Activated T-cell treated with anti-CD3 and anti-CD28 coated beads, Interleukin-2, amount 50 U/mL, for 48 hours (primary cell): ENCODE measurements around the gene RPS6KA2.
A peak's percentile ranks its signal among the peaks of the same experiment; 100 is the strongest.
"Not testable (repeated sequence)": the region's sequence is repeated elsewhere in the genome, so short reads cannot be mapped to it uniquely, and the experiment has no call there.

Experiments
- DNase-seq, 2 experiments: peaks; one replicate each; pipeline ENCODE4 v3.0.0-alpha.2; 2020

Gene RPS6KA2

DNA sequence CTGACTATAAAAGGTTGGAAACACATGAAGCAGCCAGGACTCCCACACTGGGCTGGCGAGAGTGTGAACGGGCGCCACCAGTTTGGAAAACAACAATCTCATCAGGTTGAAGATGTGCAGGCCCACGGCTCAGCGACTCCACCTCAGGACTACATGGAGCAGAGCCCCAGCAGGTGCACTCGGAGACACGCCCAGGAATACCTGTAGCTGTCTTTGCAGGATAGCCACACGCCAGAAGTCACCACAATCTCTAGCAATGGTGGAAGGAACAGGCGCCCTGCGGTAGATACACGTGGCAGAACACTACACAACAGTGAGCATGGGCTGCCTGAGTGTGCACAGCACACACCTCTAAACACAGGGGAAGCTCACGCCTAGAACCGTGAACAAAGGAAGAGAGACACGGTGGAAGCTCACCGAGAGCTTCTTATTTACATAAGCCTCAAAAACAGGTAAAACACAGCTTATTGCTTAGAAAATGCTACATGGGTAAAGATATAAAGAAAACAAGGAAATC, 28.7 kb upstream of the RPS6KA2 start:
- DNase-seq = no peak

DNA sequence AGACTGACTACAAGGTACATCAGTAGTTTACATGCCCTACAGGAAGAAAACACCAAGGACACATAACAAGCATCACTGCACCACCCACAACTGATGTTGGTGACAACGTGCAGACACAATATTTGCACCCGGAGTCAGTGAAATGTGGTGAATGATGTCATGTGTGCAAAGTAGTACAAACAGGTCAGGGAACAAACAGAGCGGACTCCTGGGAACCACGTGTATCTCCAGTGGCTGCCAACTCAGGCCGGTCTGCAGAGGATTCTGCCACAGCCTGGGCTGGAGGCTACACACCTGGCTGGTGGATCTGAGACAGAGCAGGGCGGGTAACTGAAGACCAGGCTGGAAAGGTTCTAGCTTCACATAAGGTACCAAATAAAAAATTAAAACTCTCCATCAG, 28.2 kb upstream of the RPS6KA2 start:
- DNase-seq = no peak

DNA sequence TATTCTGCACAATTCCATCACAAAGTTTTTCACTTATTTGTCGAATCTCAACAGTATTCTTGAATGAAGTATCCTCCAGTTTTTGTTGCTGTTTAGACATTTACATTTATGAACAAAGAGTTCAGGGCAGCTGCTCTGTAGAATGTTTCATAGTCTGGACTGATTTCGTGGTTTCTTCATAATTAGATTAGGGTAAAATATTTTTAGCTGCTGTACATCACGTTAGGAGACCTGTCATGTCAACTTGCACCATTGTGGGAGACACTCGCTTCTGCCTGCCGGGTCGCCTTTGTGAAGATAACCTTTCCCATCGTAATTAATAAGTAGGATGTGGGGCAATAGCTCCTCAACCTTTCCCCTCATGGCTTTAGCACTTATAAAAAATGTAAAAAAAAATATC, 27.5 kb upstream of the RPS6KA2 start:
- no peak for DNase-seq

DNA sequence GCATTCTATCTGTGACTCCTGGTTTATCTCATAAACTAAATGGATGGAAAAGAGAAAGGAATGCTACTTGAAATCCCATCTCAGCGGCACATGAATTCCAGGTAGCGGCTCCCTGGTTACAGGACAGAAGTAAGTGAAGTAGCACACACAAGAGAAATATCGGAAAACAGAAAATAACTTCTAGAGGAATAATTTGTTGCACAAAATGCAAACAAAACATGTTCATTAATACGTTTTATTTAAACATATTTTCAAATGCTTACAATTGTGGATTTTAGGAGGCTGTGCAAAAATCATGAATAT, 26.5 kb upstream of the RPS6KA2 start:
- no peak for DNase-seq

DNA sequence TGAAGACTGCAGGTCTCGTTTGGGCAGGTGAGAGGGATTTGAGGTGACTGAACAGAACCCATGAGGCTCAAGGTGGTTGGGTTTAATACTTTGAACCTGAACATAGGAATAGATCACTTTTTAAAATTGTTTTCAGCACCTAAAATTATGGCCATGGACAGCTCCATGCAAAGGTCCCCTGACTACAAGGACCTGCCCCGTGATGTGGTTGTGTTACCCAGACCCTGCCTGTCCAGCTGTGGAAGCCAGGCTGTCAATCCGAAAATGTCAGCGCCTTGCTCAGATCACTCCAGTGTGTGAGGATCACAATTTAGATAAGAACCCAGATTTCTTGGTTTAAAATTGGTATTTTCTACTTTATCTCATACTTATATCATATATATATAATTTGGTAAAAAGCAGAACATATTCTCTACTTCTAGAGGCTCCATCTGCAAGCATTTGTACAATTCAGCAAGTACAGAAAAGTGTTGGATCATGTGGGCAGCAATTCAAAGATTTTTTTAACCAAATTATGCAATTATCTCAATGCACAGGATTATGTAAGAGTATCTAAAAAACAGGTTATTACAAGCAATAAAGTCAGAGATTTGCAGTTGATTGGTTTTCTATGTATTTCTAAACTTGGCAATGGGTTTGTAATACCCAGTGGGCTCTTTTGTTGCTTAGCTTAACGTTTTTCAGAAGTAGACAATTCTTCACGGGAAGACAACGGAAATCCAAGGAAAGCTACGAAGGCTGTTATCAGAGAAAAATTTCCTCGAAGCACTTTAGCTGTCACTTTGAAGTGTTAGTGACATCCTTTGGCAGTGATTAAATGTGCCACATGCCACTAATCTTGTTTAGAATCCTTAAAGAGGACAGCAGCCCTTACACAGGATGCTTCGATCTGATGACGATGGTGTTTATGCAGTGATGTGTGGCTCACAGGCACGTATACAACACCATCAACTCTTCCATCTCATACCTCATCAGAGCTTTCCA, 24.1 kb upstream of the RPS6KA2 start:
- DNase-seq = no peak

DNA sequence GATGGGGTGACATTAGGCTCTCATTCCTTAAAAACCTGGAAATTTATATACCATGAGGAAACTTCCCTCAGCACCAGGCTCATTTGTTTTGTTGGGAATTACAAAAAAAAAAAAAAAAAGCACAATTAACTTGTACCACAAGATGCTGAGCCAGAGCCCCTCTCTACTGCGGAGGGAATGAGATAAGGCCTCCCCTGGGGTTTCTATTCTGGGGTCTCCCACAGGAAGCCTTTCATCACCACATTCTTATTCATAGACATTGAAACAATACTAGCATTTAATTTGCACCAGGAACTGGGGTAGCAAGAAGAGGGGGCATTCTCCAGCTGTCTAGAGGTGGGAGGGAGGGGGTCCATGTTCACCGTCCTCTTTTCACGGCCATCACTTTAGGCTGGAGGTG, 23.0 kb upstream of the RPS6KA2 start:
- no peak for DNase-seq

DNA sequence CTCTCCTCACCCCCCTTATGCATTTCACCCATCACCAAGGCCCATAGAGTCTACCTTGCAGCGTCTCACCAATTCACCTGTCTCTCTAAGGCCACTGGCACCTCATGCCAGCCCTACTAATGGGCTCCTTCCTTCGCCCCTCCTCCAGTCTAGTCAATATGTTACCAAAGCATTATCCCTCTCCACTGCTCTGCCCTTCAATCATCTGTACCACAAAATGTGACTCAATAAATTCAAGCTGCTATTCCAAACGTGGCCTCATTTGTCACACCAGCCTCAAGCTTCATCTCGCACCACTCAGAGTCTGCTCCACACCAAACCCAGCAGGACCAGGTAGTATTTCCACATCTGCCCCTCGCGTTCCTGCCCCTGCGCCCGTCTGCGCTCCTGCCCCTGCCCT, 21.8 kb upstream of the RPS6KA2 start:
- DNase-seq = no peak

DNA sequence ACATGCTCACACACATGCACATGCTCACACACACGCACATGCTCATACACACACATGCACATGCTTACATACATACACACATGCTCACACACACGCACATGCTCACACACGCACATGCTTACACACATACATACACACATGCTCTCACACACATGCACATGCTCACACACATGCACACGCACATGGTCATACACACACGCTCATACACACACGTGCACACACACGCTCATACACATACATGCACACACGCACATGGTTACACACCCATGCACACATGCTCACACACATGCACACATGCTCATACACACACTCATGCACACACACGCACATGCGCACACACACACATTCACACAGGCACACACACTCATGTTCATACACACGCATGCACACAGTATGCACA, 20.8 kb upstream of the RPS6KA2 start:
- DNase-seq = no peak

DNA sequence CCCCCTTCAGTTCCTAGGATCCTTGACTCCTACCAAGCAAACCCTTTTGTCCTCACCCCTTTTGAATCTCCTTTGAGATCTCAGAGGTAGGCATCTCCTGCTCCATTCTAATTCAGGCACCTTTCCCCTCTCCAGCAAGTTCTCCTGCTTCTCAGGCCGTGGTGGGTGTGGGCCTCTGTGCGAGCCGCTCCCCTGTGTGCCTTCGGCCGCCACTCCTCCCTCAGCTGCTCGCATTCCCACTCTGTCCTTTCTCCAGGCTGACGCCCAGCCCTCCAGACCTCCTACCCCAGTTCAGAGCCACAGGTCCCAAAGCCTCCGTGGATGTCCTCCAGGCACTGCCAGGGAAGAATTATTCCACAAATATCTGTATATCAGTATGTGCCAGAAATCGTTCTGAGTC, 19.7 kb upstream of the RPS6KA2 start:
- DNase-seq = no peak

DNA sequence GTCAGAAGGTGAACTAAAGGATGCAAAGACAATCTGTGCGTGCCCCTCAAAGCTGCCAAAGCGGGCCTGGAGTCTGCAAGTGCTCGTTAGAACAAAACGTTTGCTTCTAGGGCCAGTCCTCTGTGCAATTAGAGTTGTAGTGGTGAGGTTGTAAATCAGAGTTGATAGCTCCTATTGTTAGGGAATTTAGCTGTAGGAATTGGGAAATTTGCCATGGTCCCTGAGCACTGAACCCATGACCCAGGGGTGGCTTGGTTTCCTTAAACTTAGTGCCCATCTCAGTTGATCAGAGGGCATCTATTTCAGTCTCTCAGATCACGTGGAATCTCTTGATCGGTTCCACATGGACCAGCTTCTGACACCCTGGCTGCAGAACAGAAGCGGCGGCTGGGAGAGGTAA, 18.8 kb upstream of the RPS6KA2 start:
- DNase-seq = no peak

DNA sequence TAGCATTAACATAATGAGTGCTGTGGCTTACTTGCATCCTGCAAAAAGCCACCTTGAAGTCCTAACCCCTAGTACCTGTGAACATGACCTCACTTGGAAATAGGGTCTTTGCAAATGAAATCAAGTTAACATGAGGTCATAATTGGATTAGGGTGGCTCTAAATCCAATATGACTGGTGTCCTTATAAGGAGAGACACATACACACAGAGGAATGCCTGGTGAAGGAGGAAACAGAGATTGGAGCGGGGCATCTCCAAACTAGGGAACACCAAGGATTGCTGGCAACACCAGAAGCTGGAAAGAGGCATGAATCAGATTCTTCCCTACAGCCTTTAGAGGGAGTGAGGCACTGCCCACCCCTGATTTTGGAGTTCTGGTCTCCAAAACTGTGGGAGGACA, 17.6 kb upstream of the RPS6KA2 start:
- no peak for DNase-seq

DNA sequence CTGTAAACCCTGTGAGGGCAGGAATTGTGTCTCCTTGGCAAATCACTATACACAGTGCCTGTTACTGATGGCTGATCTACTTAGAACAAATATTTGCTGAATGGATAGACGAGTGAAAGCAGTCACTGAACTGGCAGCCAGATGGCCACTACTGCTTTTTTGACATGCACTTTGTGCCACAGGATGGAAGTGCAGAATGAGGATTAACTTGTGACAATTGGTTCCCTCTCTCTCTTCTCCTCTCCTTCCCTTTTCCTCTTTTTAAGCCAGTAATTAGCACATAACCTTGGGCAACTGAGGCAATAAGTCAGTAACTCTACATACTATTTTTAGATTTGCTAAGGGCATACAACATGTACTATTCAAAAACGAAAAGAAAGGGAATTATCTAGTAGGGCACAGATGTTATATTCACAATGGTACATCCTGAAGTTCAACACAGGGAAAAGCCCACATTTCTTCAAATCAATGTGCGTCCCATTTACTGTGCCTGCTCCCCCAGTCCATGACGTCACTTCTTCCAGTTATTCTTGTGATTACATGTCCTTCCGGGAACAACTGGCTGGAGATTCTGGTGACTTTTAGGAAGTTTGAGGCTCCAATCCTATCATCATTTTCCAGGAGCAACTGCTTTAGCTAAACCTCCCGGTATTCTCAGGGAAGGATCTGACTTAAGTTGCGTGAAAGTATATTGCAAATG, 17.0 kb upstream of the RPS6KA2 start:
- no peak for DNase-seq

DNA sequence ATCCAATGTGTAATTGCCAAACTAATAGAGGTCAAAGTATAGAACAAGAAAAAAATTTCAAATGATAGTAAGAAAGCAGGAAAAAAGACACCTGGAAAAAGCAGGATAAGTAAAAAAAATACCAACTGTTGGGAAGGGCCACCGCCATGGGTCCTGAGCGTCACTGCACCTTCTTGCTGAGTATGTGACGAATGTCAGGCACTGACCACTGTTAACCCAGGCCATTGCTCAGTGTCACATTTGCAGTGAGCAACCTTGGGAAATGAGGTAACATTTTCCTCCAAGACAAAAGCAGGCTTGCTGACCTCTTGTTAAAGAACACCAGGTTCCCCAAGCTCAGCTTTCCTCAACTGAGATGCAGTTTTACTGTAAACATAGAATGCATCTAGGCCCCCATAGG, 15.6 kb upstream of the RPS6KA2 start:
- no peak for DNase-seq

DNA sequence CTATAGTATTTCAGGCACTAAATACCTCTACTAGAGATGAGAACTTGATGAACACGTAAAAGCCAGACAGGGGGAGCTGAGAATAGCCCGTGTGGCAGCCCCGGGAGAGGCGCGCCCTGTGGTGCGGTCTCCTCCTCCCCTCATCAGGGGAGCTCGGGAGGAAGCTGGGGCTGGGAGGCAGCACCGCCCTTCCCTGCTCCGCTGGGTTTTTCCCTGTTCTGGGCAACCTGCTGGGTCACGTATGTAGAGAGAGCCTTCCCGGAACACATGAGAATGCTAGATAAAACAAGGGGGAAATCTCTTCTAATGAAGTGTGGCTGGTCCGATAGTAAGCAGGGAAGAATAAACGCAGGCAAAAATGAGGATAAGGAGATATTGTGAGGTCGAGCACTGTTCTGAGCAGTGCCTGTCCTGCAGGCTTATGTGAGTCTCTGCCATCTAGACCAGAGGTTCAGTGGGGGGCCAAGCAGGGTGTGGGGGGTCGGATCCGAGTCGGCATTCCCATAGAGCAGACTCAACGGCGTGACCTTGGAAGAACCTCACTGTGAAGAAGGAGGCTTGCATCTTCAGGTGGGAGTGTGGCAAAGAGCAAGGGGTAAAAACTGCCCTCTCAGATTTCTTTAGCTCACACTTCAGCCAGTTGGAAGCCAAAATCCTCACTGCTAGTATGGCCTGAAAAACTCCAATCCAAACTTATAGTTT, 13.4 kb upstream of the RPS6KA2 start:
- DNase-seq = peak in 1 of 2 experiments; percentile 25

DNA sequence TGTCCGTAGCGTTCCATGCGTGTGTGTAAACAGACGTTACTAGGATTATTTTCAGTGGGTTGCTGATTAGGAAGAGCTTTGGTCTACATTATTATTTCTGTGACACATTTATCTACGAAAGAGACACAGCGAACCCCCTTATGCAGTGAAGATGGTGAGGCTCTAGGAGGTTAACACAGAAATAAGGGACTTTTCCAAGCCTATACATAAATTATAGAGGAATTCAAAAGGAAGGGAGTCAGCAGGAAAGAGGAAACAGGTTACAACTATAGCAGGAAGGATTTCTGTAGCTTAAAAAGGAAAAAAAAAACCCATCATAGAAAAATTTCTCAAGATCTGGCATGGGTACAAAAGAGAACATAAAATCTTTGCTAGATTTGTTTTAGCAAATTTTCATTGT, 12.9 kb upstream of the RPS6KA2 start:
- no peak for DNase-seq

DNA sequence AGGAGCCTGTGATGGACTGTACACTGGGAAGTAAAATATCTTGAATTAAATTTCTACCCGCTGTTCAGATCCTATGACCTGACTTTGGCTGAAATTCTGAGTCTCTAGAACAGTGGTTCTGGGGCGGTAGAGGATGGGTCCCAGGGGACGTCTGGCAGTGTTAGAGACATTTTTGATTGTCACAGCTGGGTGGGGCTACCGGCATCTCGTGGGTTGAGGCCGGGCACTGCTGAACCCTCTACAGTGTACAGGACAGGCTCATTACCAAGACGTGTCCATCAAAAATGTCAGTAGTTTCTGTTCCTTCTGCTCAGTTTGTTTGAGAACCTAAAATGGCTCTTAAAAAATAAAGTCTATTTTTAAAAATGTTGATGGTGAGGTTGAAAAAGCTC, 11.5 kb upstream of the RPS6KA2 start:
- no peak for DNase-seq

DNA sequence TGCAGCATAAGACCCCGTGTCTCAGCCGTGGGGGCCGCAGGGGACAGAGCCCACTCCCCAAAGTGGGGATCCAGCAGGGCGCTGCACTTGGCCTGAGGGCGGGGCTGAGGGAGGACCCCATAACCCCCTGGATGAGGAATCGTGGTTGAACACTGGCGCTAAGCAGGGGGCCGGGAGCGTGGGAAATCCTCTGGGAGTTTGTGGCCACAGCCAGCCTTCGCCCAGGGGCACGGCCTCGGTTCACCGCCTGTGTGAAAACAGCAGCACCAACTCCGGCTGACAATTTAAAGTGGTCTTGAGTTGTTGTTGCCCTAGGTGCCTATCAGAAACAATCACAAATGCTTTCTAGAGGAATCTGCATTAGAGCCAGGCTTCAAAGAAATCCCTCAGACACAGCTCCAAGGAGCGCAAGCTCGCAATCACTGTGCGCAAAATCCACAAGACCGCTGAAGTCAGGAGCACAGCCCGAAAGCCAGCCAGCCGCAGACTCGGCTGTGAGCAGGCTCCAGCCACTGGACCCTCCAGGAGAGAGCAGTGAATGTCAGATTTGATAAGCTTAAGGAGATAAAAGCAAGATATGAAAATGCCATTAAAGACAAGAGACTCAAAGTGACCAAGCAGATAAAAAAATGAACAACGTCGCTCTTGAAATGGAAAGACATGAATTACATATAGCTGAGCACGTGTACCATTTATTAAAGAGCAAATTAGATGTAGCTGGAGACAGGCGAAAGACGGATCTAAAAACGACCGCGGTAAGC, 10.9 kb upstream of the RPS6KA2 start:
- DNase-seq = no peak

DNA sequence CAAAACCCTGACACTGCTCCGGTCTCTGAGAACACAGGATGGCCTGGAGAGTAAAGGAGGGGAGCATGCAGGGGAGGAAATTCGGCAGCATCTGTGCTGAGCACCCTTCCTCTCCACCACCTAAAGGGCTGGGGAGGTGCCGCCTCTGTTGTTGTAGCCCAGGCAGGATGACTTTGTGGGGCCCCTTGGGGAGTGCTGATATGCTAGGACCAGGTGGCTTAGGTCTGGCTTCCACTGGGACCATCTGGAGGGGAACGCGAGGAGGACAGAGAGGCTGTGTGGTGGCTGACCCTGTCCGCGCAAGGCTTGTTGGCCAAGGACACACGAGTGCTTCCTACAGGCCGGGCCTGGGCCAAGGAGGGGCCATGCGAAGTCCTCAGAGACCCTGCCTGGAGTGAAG, 9.9 kb upstream of the RPS6KA2 start:
- no peak for DNase-seq

DNA sequence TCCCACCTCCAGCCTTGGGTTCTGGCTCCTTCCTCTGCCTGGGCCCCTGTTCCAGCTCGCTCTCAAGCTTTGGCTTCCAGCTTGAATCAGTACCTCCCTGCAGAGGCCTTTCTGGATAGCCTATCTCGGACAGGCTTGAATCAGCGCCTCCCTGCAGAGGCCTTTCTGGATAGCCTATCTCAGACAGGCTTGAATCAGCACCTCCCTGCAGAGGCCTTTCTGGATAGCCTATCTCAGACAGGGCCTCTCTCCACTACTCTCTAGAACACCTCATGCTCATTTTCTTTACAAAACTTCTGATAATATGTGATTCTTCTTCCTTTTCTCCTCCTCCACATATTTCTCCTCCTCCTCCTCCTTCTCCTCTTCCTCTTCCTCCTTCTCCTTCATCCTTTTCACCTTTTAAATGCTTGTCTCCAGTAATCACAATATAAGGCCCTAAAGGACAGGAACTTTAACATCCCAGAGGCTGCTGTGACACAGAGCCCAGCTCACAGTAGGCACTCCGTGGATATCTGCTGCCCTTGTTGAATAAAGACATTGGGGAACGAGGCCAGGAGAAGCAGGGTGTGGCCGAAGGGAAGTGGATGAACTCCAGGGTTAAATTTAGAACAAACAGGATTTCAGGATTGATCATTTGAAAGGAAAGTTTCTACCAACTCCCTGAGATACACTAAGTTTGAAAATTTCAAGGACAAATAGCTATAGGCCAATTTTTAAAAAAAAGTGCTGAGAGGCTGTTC, 9.3 kb upstream of the RPS6KA2 start:
- no peak for DNase-seq

DNA sequence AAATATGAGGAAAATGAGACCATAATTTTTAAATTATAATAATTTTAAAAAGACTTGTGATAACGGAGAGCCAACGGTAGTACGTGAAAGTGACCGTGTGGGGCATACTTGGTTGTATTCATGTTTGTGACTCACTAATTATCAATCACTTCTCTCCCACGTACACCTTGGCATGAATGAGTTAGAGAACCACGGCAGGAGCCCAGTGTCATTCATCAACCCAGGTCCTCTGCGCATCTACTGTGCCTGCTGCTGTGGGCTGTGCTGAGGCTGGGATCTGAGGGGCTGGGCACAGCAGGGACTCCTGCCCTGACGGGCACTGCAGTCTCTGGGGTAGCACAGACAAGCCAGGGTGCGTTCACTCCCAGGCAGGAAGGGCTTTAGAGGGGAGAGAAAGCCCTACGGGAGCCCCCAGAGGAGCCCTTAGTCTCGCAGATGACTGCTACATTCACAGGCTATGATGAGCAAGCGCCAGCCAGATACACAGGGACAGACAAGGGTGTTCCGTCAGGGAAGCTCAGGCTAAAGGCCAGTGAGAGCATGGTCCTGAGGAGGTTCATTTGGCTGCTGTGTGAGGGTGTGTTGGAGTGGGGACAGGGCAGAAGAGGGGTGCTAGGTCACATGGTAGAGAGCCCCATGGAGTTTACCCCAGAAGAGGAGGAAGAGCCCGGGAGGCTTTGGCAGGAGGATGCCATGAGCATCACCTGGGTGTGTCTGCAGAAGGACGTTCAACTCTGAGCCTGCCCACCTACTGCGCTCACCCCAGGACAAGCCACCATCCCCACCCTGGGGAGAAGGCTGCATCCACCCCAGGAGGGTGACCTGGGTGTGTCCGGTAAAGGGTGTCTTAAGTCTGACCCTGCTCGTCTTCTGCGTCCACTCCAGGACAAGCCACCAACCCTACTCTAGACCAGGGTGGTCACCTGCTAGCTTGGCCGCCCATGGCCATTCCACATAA, 8.2 kb upstream of the RPS6KA2 start:
- DNase-seq = no peak

DNA sequence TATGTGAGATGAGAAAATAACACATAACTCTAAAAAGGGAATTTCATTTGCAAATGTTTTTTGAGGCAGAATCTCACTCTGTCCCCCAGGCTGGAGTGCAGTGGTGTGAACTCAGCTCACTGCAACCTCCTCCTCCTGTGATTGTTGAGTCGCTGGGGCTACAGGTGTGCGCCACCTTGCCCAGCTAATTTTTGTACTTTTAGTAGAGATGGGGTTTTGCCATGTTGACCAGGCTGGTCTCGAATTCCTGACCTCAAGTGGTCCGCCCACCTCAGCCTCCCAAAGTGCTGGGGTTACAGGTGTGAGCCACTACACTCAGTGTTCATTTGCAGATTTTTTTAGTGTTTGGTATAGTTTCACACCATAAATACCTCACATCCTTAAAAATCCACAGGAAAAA, 7.5 kb upstream of the RPS6KA2 start:
- DNase-seq = not testable (repeated sequence)
